MM.1S (cell line): ENCODE data around the gene FIGNL2.

Source experiments
- DNase-seq: peaks from one replicate; pipeline ENCODE4 v3.0.0-alpha.2; 2015
- H2AFZ ChIP-seq: fragments of 300-600 bp; sonication (generic); 2 replicates; pipeline ENCODE4 v1.6.0; 2016; ENCODE audit warnings: antibody characterized with exemption, low read length
- H3F3A ChIP-seq: fragments of 300-600 bp; sonication (generic); 2 replicates; pipeline ENCODE4 v1.6.1; 2016; ENCODE audit warnings: mild to moderate bottlenecking, antibody characterized with exemption, low read length, moderate library complexity, mixed read lengths; ENCODE audit not compliant: insufficient read depth
- H3K27ac ChIP-seq: fragments of 300-600 bp; sonication (generic); 2 replicates; pipeline ENCODE4 v1.5.1; 2016; ENCODE audit warnings: mild to moderate bottlenecking, low read length
- H3K27me3 ChIP-seq: fragments of 300-600 bp; sonication (generic); replicated peaks from 2 replicates; pipeline ENCODE4 v1.6.0; 2016; ENCODE audit warnings: low read length; ENCODE audit not compliant: insufficient read depth
- H3K36me3 ChIP-seq: fragments of 300-600 bp; sonication (generic); replicated peaks from 2 replicates; pipeline ENCODE4 v1.6.1; 2016; ENCODE audit warnings: mild to moderate bottlenecking, low read length, mixed read lengths; ENCODE audit not compliant: insufficient read depth
- H3K4me1 ChIP-seq: fragments of 300-600 bp; sonication (generic); 2 replicates; pipeline ENCODE4 v1.6.1; 2016; ENCODE audit warnings: low read length, mixed read lengths
- H3K4me2 ChIP-seq: fragments of 300-600 bp; sonication (generic); 2 replicates; pipeline ENCODE4 v1.6.0; 2016; ENCODE audit warnings: low read depth, low read length
- H3K4me3 ChIP-seq: fragments of 300-600 bp; sonication (generic); 2 replicates; pipeline ENCODE4 v1.5.1; 2016; ENCODE audit warnings: low read length, mixed read lengths
- H3K79me2 ChIP-seq: fragments of 300-600 bp; sonication (generic); 2 replicates; pipeline ENCODE4 v1.6.1; 2016; ENCODE audit warnings: mixed run types, low read length, mixed read lengths
- H3K9ac ChIP-seq: fragments of 300-600 bp; sonication (generic); 2 replicates; pipeline ENCODE4 v1.6.1; 2016; ENCODE audit warnings: low read length, mixed read lengths
- H3K9me2 ChIP-seq: fragments of 300-600 bp; sonication (generic); replicated peaks from 2 replicates; pipeline ENCODE4 v1.6.1; 2016; ENCODE audit warnings: mild to moderate bottlenecking, low read length, mixed read lengths; ENCODE audit not compliant: insufficient read depth
- H3K9me3 ChIP-seq: fragments of 300-600 bp; sonication (generic); replicated peaks from 2 replicates; pipeline ENCODE4 v1.6.1; 2016; ENCODE audit warnings: mild to moderate bottlenecking, low read length, mixed read lengths; ENCODE audit not compliant: insufficient read depth
- H4K20me1 ChIP-seq: fragments of 300-600 bp; sonication (generic); 2 replicates; pipeline ENCODE4 v1.6.1; 2016; ENCODE audit warnings: mild to moderate bottlenecking, low read length, moderate library complexity, mixed read lengths; ENCODE audit not compliant: insufficient read depth
- EZH2 ChIP-seq: fragments of 300-600 bp; sonication (generic); optimal IDR thresholded peaks from 2 replicates; pipeline ENCODE3; 2017; ENCODE audit warnings: low read depth, mild to moderate bottlenecking, antibody characterized with exemption, low read length, mixed read lengths
- EZH2phosphoT487 ChIP-seq: fragments of 300-600 bp; sonication (generic); IDR thresholded peaks from 2 replicates; pipeline ENCODE4 v1.6.1; 2018; ENCODE audit warnings: antibody characterized with exemption, low read length
- TF ChIP-seq, protein P1 (sequence below): fragments of 300-600 bp; sonication (generic); IDR thresholded peaks from 2 replicates; pipeline ENCODE4 v1.5.1; 2016; ENCODE audit warnings: antibody characterized with exemption, low read length, mixed read lengths

Gene FIGNL2

DNA sequence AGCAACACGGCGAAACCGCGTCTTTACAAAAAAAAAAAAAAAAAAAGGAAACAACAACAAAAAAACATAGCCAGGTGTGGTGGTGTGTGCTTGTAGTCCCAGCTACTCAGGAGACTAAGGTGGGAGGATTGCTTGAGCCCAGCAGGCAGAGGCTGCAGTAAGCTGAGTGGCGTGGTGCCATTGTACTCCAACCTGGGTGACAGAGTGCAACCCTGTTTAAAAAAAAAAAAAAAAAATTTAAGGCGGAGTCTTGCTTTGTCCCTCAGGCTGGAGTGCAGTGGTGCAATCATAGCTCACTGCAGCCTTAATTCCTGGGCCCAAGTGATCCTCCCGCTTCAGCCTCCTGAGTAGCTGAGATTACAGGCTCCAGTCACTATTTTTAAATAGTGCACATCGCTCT lies 18.2 kb upstream of the FIGNL2 start:
- H3F3A ChIP-seq, result no peaks in the 10 kb centered on the region
- H3K4me3 ChIP-seq, result no peak overlapping the region
- DNase-seq, result no peak
- no peak overlapping the region for H3K4me2 ChIP-seq
- TF ChIP-seq EZH2 (no peak), EZH2phosphoT487 (no peak)
- TF ChIP-seq, protein P1, sequence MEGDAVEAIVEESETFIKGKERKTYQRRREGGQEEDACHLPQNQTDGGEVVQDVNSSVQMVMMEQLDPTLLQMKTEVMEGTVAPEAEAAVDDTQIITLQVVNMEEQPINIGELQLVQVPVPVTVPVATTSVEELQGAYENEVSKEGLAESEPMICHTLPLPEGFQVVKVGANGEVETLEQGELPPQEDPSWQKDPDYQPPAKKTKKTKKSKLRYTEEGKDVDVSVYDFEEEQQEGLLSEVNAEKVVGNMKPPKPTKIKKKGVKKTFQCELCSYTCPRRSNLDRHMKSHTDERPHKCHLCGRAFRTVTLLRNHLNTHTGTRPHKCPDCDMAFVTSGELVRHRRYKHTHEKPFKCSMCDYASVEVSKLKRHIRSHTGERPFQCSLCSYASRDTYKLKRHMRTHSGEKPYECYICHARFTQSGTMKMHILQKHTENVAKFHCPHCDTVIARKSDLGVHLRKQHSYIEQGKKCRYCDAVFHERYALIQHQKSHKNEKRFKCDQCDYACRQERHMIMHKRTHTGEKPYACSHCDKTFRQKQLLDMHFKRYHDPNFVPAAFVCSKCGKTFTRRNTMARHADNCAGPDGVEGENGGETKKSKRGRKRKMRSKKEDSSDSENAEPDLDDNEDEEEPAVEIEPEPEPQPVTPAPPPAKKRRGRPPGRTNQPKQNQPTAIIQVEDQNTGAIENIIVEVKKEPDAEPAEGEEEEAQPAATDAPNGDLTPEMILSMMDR, result no peak
- H3K79me2 ChIP-seq, result no peaks in the 10 kb centered on the region
- H3K27ac ChIP-seq, result no peak overlapping the region
- no peaks in the 10 kb centered on the region for H3K36me3 ChIP-seq
- no peaks in the 10 kb centered on the region for H3K4me1 ChIP-seq
- H4K20me1 ChIP-seq, result no peaks in the 10 kb centered on the region
- no peaks in the 10 kb centered on the region for H3K9me2 ChIP-seq
- H3K9ac ChIP-seq, result no peak overlapping the region
- peaks cover 69% of the 10 kb centered on the region for H3K27me3 ChIP-seq
- H3K9me3 ChIP-seq, result no peaks in the 10 kb centered on the region
- H2AFZ ChIP-seq, result no peak overlapping the region

DNA sequence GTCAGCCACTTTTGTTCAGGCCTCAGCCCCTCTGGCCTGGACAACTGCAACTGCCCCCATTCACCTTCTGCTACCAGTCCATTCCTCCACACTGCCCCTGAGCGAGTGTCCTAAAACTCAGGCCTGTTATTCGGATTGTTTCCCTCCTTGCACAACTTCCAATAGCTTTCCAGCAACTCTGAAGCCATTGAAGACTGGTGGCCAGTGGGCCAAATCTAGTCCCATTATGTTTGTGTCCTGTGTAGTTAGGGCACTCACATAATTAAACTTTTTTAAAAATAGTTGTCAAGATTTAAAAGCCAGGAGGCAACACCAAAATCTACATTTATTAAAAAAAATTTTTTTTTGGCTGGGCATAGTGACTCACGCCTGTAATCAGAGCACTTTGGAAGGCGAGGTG lies 17.8 kb upstream of the FIGNL2 start:
- Histone ChIP-seq H3K4me1 (no peaks in the 10 kb centered on the region), H3K4me2 (no peak overlapping the region), H3K27me3 (peaks cover 74% of the 10 kb centered on the region), H3K9me3 (no peaks in the 10 kb centered on the region), H3K79me2 (no peaks in the 10 kb centered on the region), H3K9ac (no peak overlapping the region), H3K9me2 (no peaks in the 10 kb centered on the region), H4K20me1 (no peaks in the 10 kb centered on the region), H3K4me3 (no peak overlapping the region), H3F3A (no peaks in the 10 kb centered on the region), H2AFZ (no peak overlapping the region), H3K36me3 (no peaks in the 10 kb centered on the region), H3K27ac (no peak overlapping the region)
- DNase-seq, result no peak
- TF ChIP-seq EZH2phosphoT487, result no peak
- TF ChIP-seq EZH2, result no peak

DNA sequence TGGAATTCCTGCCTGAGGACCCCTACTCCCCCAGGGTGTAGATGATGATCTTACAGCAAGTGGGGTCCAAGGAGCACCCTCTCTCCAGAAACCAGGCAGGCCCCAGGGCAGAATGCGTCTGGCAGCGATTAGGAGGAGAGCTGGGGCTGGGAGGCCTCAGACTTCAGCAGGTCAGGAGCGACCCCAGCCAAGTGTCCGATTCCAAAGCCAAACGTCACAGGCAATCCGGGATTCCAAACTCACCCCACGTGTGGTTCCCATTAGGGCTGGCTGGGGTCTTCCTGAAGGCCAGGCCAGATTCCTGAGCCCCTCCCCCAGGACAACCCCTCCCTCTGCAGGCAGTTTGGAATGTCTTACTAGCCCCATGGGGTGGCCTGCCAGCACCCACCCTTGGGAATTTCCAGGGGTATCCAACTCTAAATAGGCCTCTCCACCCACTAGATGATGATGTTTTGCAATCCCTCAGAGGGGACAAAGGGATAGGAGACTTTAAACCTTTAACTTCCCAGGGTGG lies 17.3 kb upstream of the FIGNL2 start:
- Histone ChIP-seq H3K9me3 (no peaks in the 10 kb centered on the region), H3K27ac (no peak overlapping the region), H3K9ac (no peak overlapping the region), H3K4me2 (no peak overlapping the region), H4K20me1 (no peaks in the 10 kb centered on the region), H3K27me3 (peaks cover 78% of the 10 kb centered on the region), H3K79me2 (no peaks in the 10 kb centered on the region), H3F3A (no peaks in the 10 kb centered on the region), H3K9me2 (no peaks in the 10 kb centered on the region), H2AFZ (no peak overlapping the region), H3K36me3 (no peaks in the 10 kb centered on the region), H3K4me3 (no peak overlapping the region), H3K4me1 (no peaks in the 10 kb centered on the region)
- DNase-seq, result no peak
- no peak for TF ChIP-seq EZH2
- no peak for TF ChIP-seq EZH2phosphoT487
- TF ChIP-seq, protein P1, result no peak

DNA sequence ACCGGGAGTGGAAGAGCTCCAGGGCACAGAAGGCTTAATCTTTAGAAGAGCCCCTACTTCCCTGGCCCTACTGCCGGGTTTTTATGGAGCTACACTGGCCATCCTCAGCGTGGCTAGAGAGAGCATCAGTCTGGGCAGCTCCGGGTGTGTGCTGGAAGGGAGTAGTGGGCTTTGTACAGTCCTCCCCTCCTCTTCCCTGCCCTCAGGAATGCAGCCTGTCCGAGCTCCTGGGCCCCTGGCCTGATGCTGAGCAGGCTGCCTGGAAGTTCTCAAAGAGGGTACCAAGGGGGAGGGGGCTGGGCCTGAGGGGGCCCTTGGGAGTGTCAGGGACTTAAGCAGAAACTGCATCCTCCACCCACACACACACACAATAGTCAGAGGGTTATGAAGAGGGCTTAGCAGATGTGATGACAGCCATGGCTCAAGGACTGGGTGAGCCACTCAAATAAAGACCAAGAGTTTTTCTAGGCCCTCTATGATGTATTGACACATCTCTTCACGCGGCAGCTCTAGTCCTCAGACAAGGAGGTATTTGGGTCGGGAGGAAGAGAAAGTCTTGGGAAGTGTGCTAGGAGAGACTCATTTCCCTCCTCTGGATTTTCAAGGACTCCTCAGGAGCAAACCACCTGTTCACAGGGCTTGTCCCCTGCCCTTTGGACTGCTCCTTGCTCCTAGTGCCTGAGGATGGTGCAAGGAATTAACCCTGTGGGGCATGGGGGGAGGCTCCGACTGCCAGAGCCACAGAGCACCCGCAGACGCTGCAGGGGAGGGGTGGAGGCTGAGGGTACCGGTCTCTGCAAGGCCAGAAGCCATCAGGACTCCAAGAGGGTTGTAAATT lies 16.5 kb upstream of the FIGNL2 start:
- peaks cover 75% of the 10 kb centered on the region for H3K27me3 ChIP-seq

More for the DNA sequence above, 16.5 kb upstream of the FIGNL2 start:
- Histone ChIP-seq H3K4me2 (no peak overlapping the region), H4K20me1 (no peaks in the 10 kb centered on the region), H3K79me2 (no peaks in the 10 kb centered on the region), H3F3A (no peaks in the 10 kb centered on the region), H3K4me1 (no peaks in the 10 kb centered on the region), H3K9ac (no peak overlapping the region), H3K9me3 (no peaks in the 10 kb centered on the region), H2AFZ (no peak overlapping the region), H3K36me3 (no peaks in the 10 kb centered on the region), H3K27ac (no peak overlapping the region), H3K9me2 (no peaks in the 10 kb centered on the region), H3K4me3 (no peak overlapping the region)
- TF ChIP-seq, protein P1, result no peak
- TF ChIP-seq EZH2phosphoT487, result no peak
- no peak for DNase-seq
